Uterus (tissue), 4 donors: ENCODE results near the gene STX17. TPM values are rescaled to one million over a fixed set of nuclear protein-coding genes. Genes with fewer than 3 reads are reported as not detected.

Source experiments
- DNase-seq, 2 donors: peaks; one replicate each; pipeline ENCODE4 v3.0.0-alpha.2; 2019 to 2020
- H3K27ac ChIP-seq, 2 donors: fragments of 200-600 bp; sonication (generic); 1 replicate in 1 of 2; 2 replicates in 1 of 2; pipeline ENCODE4 v1.5.1; 2016 to 2018
- H3K27me3 ChIP-seq, 2 donors: fragments of 200-600 bp; sonication (generic); one replicate each; pipeline ENCODE4 v1.5.1; 2018 to 2019; ENCODE audit warnings: control low read depth in 1 of 2
- H3K36me3 ChIP-seq, 2 donors: fragments of 200-600 bp; sonication (generic); one replicate each; pipeline ENCODE4 v1.5.1; 2019; ENCODE audit warnings: control low read depth in 1 of 2
- H3K4me1 ChIP-seq, 2 donors: fragments of 200-600 bp; sonication (generic); one replicate each; pipeline ENCODE4 v1.5.1; 2018 to 2019; ENCODE audit warnings: control low read depth in 1 of 2
- H3K4me3 ChIP-seq, 2 donors: fragments of 200-600 bp; sonication (generic); 1 replicate in 1 of 2; 2 replicates in 1 of 2; pipeline ENCODE4 v1.5.1; 2018 to 2019; ENCODE audit warnings: mild to moderate bottlenecking in 1 of 2
- H3K9me3 ChIP-seq, 2 donors: fragments of 200-600 bp; sonication (generic); one replicate each; pipeline ENCODE4 v1.5.1; 2019; ENCODE audit warnings: control low read depth in 1 of 2
- POLR2A ChIP-seq, 2 donors: fragments of 450-650 bp; IDR thresholded peaks; one replicate each; pipeline ENCODE4 v1.6.1; 2016; ENCODE audit warnings: antibody characterized with exemption in 2 of 2, mild to moderate bottlenecking in 1 of 2, moderate library complexity in 1 of 2
- intact Hi-C: fragments of 100-400 bp; cut with DNase I; formaldehyde crosslinking; loops from one replicate; pipeline ENCODE4 v1.15.1; 2023; ENCODE audit warnings: low total_unique reads
- total RNA-seq, 4 donors: library from RNA; depleted of rRNA in 3 of 4; stranded (reverse); fragments of >200 nt in 3 of 4; gene quantifications; one replicate each; pipeline versions ENCODE4 v1.1.0 to v1.2.4, GENCODE V29; 2014 to 2023
- TF ChIP-seq, protein P1 (sequence below), 4 experiments: fragments of 200-600 bp in 2 of 4; fragments of 450-650 bp in 2 of 4; sonication (generic) in 2 of 4; IDR thresholded peaks; one replicate each; pipeline ENCODE4 v1.5.1; 2016 to 2019; ENCODE audit warnings: antibody characterized with exemption in 4 of 4, mild to moderate bottlenecking in 2 of 4, moderate library complexity in 1 of 4
- donor health status: DM: yes; HTN: yes; CAD: no.

The STX17 gene
- total RNA-seq, 4 donors from 2014 or later: 15.0 to 66.4 (median 32.6) TPM

DNA sequence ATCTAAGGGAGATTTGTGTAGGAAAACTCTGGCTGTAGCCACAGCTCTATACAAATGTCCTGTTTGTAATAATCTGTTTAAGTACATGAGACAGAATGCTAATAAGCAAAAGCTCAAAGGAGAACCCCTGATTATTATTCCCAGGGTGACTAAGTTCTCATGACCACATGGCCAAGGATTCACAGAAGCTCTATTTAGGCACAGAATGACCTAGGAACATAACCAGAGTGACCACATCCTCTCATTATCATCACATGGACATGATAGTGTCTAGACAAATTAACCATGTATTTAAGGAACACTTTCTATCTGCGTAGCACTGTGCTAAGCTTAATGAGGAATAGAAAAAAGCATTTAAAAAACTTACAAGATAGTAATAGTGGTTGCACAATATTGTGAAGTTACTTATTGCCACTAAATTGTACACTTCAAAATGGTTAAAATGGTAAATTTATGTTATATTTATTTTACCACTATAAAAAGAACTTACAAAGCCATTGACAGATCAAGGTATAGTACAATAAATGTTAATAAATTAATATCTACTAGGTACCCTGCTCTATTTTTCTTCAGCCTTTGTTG is 56.3 kb downstream of the STX17 start:
- H3K27me3 ChIP-seq: no peaks in the 10 kb centered on the region
- DNase-seq: no peak
- TF ChIP-seq, protein P1, sequence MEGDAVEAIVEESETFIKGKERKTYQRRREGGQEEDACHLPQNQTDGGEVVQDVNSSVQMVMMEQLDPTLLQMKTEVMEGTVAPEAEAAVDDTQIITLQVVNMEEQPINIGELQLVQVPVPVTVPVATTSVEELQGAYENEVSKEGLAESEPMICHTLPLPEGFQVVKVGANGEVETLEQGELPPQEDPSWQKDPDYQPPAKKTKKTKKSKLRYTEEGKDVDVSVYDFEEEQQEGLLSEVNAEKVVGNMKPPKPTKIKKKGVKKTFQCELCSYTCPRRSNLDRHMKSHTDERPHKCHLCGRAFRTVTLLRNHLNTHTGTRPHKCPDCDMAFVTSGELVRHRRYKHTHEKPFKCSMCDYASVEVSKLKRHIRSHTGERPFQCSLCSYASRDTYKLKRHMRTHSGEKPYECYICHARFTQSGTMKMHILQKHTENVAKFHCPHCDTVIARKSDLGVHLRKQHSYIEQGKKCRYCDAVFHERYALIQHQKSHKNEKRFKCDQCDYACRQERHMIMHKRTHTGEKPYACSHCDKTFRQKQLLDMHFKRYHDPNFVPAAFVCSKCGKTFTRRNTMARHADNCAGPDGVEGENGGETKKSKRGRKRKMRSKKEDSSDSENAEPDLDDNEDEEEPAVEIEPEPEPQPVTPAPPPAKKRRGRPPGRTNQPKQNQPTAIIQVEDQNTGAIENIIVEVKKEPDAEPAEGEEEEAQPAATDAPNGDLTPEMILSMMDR (IDR thresholded peaks at IDR 0.05): no peak
- H3K4me3 ChIP-seq: no peak overlapping the region
- H3K4me1 ChIP-seq: no peaks in the 10 kb centered on the region
- H3K9me3 ChIP-seq: no peaks in the 10 kb centered on the region
- intact Hi-C loops: no loop called here
- H3K36me3 ChIP-seq: no peaks in the 10 kb centered on the region
- no peak overlapping the region for H3K27ac ChIP-seq

DNA sequence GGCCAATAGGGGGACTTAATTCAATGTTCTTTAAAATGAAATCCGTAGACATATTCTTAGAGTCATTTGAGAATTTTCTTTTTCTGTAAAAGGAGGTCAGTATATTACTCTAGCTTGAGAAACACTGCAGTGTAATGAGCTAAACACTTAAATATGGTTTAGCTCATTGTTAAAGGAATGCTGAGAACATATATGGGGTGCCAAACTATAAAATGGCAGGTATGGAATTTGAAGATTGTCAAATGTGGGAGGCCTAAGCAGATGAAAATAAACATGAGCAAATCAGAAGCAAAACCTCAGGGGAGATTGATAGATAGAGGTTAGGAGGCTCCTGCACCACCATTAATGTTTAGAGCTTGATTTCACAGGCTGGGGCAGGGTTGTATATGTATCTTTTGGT is 57.9 kb downstream of the STX17 start:
- Histone ChIP-seq H3K9me3 (no peaks in the 10 kb centered on the region), H3K4me3 (no peak overlapping the region), H3K27me3 (no peaks in the 10 kb centered on the region), H3K27ac (no peak overlapping the region), H3K36me3 (no peaks in the 10 kb centered on the region), H3K4me1 (no peaks in the 10 kb centered on the region)
- DNase-seq: no peak
- no peak for TF ChIP-seq POLR2A (IDR thresholded peaks at IDR 0.05)
- TF ChIP-seq, protein P1 (IDR thresholded peaks at IDR 0.05): no peak
- intact Hi-C loops: no loop called here

DNA sequence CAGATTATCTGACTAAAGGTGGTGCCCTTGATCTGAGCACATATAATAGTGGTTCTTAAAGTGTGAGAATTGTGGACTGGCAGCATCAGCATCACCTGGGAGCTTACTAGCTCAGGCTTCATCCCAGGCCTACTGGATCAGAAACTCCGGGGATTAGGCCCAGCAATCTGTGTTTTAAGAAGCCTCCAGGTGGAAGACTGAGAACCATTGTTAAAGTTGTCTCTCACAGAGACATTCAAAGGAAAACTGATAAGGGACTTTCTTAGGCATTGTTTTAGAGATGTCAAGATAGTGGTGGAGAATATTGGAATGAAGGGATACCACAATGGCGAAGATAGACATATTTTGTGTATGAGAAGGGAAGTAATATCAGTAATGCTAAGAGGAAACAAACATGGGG is 59.5 kb downstream of the STX17 start:
- H3K4me1 ChIP-seq: no peaks in the 10 kb centered on the region
- H3K27me3 ChIP-seq: no peaks in the 10 kb centered on the region
- DNase-seq: no peak
- no peak overlapping the region for H3K27ac ChIP-seq
- H3K4me3 ChIP-seq: no peak overlapping the region
- no peaks in the 10 kb centered on the region for H3K9me3 ChIP-seq
- intact Hi-C loops: no loop called here
- no peaks in the 10 kb centered on the region for H3K36me3 ChIP-seq
- TF ChIP-seq, protein P1 (IDR thresholded peaks at IDR 0.05): no peak
- TF ChIP-seq POLR2A (IDR thresholded peaks at IDR 0.05): no peak

DNA sequence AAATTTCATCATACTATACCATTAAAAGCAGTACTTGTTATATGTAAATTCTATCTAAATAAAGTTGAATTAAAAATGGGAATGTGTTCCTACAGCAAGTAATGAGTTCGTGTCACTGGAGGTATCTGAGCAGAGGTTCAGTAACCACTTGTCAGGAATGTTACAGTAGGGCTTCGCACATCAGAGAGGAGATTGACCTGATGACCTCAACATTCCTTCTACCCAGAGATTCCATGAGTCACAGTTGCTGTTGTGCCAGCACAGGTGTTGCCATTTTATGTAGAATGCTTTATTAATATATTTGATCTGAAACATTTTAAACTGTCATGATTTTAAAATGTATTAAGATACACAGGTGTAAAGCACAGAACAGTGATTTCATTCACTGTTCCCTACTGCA is 60.3 kb downstream of the STX17 start:
- TF ChIP-seq, protein P1 (IDR thresholded peaks at IDR 0.05): no peak
- TF ChIP-seq POLR2A (IDR thresholded peaks at IDR 0.05): no peak
- no peaks in the 10 kb centered on the region for H3K27me3 ChIP-seq
- no peaks in the 10 kb centered on the region for H3K9me3 ChIP-seq
- no peak overlapping the region for H3K27ac ChIP-seq
- H3K4me3 ChIP-seq: no peak overlapping the region
- no peaks in the 10 kb centered on the region for H3K36me3 ChIP-seq
- H3K4me1 ChIP-seq: no peaks in the 10 kb centered on the region
- DNase-seq: no peak
- intact Hi-C loops: no loop called here

DNA sequence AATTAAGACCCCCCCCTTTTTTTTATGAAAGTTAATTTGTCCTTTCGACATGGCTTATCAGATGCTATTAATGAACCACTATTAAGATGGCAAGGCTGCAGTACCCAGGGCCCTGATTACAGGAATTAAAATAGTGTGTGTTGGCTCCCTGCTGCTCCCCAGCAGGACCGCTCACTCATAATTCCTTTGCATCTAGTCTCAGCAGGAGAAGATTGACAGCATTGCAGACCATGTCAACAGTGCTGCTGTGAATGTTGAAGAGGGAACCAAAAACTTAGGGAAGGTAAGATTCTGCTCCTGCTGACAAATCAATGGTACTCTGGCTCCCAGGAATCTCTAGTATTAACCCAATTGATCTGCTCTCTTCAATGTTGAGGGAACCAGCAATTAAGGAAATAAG is 61.0 kb downstream of the STX17 start:
- no peak overlapping the region for H3K4me3 ChIP-seq
- intact Hi-C loops: no loop called here
- no peaks in the 10 kb centered on the region for H3K36me3 ChIP-seq
- no peaks in the 10 kb centered on the region for H3K27me3 ChIP-seq
- no peak overlapping the region for H3K27ac ChIP-seq
- no peak for DNase-seq
- no peaks in the 10 kb centered on the region for H3K4me1 ChIP-seq
- no peaks in the 10 kb centered on the region for H3K9me3 ChIP-seq
- no peak for TF ChIP-seq POLR2A (IDR thresholded peaks at IDR 0.05)
- TF ChIP-seq, protein P1 (IDR thresholded peaks at IDR 0.05): no peak
